Melanocyte of skin (primary cell): ENCODE results near the gene CCR3. TPM values are rescaled to one million over a fixed set of nuclear protein-coding genes. Genes with fewer than 3 reads are reported as not detected.

ENCODE experiments used
- total RNA-seq, 2 donors: library from RNA; depleted of rRNA; stranded (reverse); fragments of >200 nt; gene quantifications; 2 replicates each; pipeline ENCODE4 v1.2.3, GENCODE V29; 2012

CCR3 gene
- not detected for total RNA-seq

GRCh38 chr3:46242120-46242519 lies at the start of gene CCR3:
Gene CCR3 (plus strand): TSS chr3:46242460. CDS start chr3:46265159, 22,699 bp downstream.

DNA sequence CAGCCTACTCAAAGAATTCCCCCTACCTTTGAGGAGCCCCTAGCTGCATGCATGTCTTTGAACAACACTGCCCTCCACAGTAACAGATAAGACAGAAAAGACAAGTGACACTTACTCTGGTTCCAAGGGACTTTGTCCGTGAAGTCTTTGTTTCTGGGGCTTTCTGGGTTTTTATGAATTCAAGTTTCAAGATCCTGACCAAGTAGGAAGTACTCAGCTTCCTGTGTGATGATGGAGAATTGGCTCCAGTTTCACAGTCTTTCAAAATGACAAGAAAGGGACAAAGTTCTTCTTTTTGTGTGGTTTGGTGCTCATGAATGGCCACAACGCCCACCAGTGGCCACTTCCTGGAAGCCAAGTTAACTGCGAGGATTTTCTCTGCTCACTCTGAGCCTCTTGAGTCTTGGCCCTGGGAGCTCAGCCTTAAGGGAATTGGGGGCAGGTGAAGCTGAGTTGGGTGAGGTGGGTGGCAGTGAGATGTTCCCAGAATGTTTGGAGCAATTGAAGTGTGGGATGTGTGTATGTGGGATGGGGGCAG lies 34.0 kb upstream of the CCR3 start, which contains the start of gene CCR1:
Gene CCR1, minus strand, starts transcription at position 147 of the 538 bp plus-strand sequence. CDS start 4,000 bp downstream, outside the sequence.

Other genes starting within 250 kb of the CCR3 start
- 100 to 1,000 TPM in 1 of 2 donors, 10 to 100 TPM in 1; 45.6 to 111 TPM for gene FYCO1, start 246.6 kb upstream of the CCR3 start, total RNA-seq
- not detected for gene XCR1, start 215.0 kb upstream of the CCR3 start, total RNA-seq
- gene CCR1, start 34.1 kb upstream of the CCR3 start, total RNA-seq: under 1 TPM in 1 of 2 donors, not detected in 1; 0.67 TPM
- not detected for gene CCR2, start 111.7 kb downstream of the CCR3 start, total RNA-seq
- not detected for gene CCR5, start 128.5 kb downstream of the CCR3 start, total RNA-seq
- under 1 TPM in 1 of 2 donors, not detected in 1; 0.33 TPM for gene CCRL2, start 164.8 kb downstream of the CCR3 start, total RNA-seq
- gene LTF, start 222.4 kb downstream of the CCR3 start, total RNA-seq: 1 to 10 TPM in 1 of 2 donors, not detected in 1; 3.4 TPM